ENCODE results near the gene RNF224. TPM values are rescaled to one million over a fixed set of nuclear protein-coding genes. Genes with fewer than 3 reads are reported as not detected.

Gene RNF224
- polyA plus RNA-seq, 1 donor (not counting 4 experiments of a cell fraction or from before 2014, with no cell fraction given): not detected

DNA sequence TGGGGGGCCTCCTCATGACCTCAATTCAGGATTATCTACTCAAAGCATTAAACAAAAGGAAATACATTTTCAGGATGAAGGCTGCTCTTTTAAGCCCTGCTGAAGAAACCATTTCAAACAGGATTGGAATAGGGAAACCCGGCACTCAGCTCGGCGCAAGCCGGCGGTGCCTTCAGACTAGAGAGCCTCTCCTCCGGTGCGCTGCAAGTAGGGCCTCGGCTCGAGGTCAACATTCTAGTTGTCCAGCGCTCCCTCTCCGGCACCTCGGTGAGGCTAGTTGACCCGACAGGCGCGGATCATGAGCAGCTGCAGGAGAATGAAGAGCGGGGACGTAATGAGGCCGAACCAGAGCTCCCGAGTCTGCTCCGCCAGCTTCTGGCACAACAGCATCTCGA, 22.6 kb upstream of the RNF224 start:
- dilution Hi-C loops (cut with MboI; ENCODE audit: extremely low pct_ligation_motif_present, low sequenced_read_pairs): no loop called here
- Histone ChIP-seq H3K4me2 (ENCODE audit: control insufficient read depth, extremely low read depth, insufficient read depth, low read depth, low read length) (peak overlapping the region; percentile 88), H3K9me1 (ENCODE audit: control insufficient read depth, extremely low read depth, insufficient read depth, low read length) (no peaks in the 10 kb centered on the region), H2AFZ (ENCODE audit: control insufficient read depth, low read length) (peak overlapping the region; percentile 78), H3K4me1 (ENCODE audit: control insufficient read depth, extremely low read depth, insufficient read depth, low read length) (peaks cover 30% of the 10 kb centered on the region), H3K9me3 (ENCODE audit: control insufficient read depth, low read depth, low read length) (no peaks in the 10 kb centered on the region), H3K9ac (ENCODE audit: control insufficient read depth, extremely low read depth, insufficient read depth, low read length) (peak overlapping the region; percentile 93), H3K27ac (ENCODE audit: control insufficient read depth, insufficient read depth, low read length) (peak overlapping the region; percentile 83), H3K36me3 (ENCODE audit: control insufficient read depth in 2 of 2, extremely low read depth in 1 of 2, insufficient read depth in 2 of 2, low read length in 2 of 2) (peaks cover 5 to 7% of the 10 kb centered on the region in 2 experiments), H3K27me3 (ENCODE audit: control insufficient read depth, extremely low read depth, insufficient read depth, low read length) (no peaks in the 10 kb centered on the region), H4K20me1 (ENCODE audit: control insufficient read depth, extremely low read depth, insufficient read depth, low read length) (no peaks in the 10 kb centered on the region), H3K79me2 (ENCODE audit: control insufficient read depth, insufficient read depth, low read length) (peaks cover 53% of the 10 kb centered on the region), H3K4me3 (ENCODE audit: control insufficient read depth in 2 of 3, extremely low read depth in 1 of 3, insufficient read depth in 2 of 3, low read depth in 1 of 3, low read length in 3 of 3) (peak overlapping the region; percentile 93 to 97 (median 96))
- FAIRE-seq (no peak), DNase-seq (ENCODE audit: low read depth, low spot score) (no peak)
- TF ChIP-seq CTCF (optimal IDR thresholded peaks at IDR 0.05 in 1 of 3, IDR thresholded peaks at IDR 0.05 in 1 of 3, conservative IDR thresholded peaks at IDR 0.05 in 1 of 3; ENCODE audit: extremely low read depth in 1 of 3, insufficient read depth in 2 of 3, low read length in 3 of 3) (no peak), EZH2 (IDR thresholded peaks at IDR 0.05; ENCODE audit: low read length) (no peak)

GRCh38 chr9:137205126-137206069, 21.9 kb upstream of the RNF224 start, which contains the start of the genes NDOR1 and TMEM203:
TSS of gene NDOR1 (plus strand) at chr9:137205700. CDS start at chr9:137205778, 78 bp downstream.
TSS of gene TMEM203 (minus strand) at chr9:137205648. CDS start at chr9:137205414, 234 bp downstream.
- peaks cover 5 to 10% of the 10 kb centered on the region in 2 experiments for H3K36me3 ChIP-seq (ENCODE audit: control insufficient read depth in 2 of 2, extremely low read depth in 1 of 2, insufficient read depth in 2 of 2, low read length in 2 of 2)
- peak within 1 kb of the TSS; percentile 78 for H2AFZ ChIP-seq (ENCODE audit: control insufficient read depth, low read length)
- no peak for DNase-seq (ENCODE audit: low read depth, low spot score)
- dilution Hi-C loops (cut with MboI; ENCODE audit: extremely low pct_ligation_motif_present, low sequenced_read_pairs): no loop called here
- H4K20me1 ChIP-seq (ENCODE audit: control insufficient read depth, extremely low read depth, insufficient read depth, low read length): no peaks in the 10 kb centered on the region
- TF ChIP-seq CTCF (optimal IDR thresholded peaks at IDR 0.05 in 1 of 3, IDR thresholded peaks at IDR 0.05 in 1 of 3, conservative IDR thresholded peaks at IDR 0.05 in 1 of 3; ENCODE audit: extremely low read depth in 1 of 3, insufficient read depth in 2 of 3, low read length in 3 of 3): no peak
- no peaks in the 10 kb centered on the region for H3K9me1 ChIP-seq (ENCODE audit: control insufficient read depth, extremely low read depth, insufficient read depth, low read length)
- H3K4me3 ChIP-seq (ENCODE audit: control insufficient read depth in 2 of 3, extremely low read depth in 1 of 3, insufficient read depth in 2 of 3, low read depth in 1 of 3, low read length in 3 of 3): peak within 1 kb of the TSS; percentile 93 to 97 (median 96)
- peak within 1 kb of the TSS; percentile 83 for H3K27ac ChIP-seq (ENCODE audit: control insufficient read depth, insufficient read depth, low read length)
- H3K9me3 ChIP-seq (ENCODE audit: control insufficient read depth, low read depth, low read length): no peaks in the 10 kb centered on the region
- peak within 1 kb of the TSS; percentile 100 for H3K4me2 ChIP-seq (ENCODE audit: control insufficient read depth, extremely low read depth, insufficient read depth, low read depth, low read length)
- peaks cover 30% of the 10 kb centered on the region for H3K4me1 ChIP-seq (ENCODE audit: control insufficient read depth, extremely low read depth, insufficient read depth, low read length)
- H3K27me3 ChIP-seq (ENCODE audit: control insufficient read depth, extremely low read depth, insufficient read depth, low read length): no peaks in the 10 kb centered on the region
- H3K79me2 ChIP-seq (ENCODE audit: control insufficient read depth, insufficient read depth, low read length): peaks cover 53% of the 10 kb centered on the region
- no peak for FAIRE-seq
- peak within 1 kb of the TSS; percentile 93 for H3K9ac ChIP-seq (ENCODE audit: control insufficient read depth, extremely low read depth, insufficient read depth, low read length)
